Stromal cell of bone marrow (primary cell): ENCODE data around the gene DQX1.

Source experiments
- DNase-seq: peaks from one replicate; pipeline ENCODE4 v3.0.0-alpha.2; 2012; ENCODE audit warnings: low read depth

Gene DQX1

DNA sequence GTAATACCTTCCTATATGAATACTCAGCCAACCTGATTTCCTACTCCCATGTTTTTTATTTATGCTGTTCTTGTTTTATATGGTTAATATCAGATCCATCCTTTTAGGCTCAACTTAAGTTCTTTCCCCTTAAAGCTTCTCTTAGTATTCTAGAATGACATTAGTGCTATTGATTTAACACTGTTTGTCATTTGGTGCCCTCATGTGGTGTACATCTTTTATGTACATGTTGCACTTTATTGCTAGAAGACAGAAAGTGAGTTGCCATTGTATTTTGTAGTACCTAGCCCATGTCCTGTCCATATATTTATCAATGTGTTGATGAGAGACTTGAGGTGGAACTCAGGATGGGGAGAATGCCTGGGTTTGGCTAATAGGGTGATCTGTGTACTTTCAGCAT is 6.2 kb upstream of the DQX1 start:
- DNase-seq = no peak

DNA sequence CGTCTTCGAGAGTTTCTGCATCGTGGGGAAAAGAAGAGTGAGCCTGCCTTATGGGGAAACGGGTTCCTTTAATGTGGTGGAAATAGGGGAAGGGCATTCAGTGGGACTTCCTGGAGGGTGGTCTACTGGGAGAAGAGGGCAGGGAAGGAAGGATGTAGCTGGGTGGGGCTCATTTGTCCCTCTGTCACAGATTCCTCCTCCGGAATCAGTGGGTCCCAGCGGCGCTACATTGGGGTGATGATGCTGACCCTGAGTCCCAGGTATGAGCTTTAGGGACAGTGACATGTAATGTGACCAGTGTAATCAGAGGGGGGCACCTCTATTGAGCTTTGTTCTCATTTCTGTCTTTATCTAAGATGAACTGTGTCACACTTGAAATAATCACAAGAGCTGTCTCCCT is 5.6 kb upstream of the DQX1 start:
- no peak for DNase-seq

DNA sequence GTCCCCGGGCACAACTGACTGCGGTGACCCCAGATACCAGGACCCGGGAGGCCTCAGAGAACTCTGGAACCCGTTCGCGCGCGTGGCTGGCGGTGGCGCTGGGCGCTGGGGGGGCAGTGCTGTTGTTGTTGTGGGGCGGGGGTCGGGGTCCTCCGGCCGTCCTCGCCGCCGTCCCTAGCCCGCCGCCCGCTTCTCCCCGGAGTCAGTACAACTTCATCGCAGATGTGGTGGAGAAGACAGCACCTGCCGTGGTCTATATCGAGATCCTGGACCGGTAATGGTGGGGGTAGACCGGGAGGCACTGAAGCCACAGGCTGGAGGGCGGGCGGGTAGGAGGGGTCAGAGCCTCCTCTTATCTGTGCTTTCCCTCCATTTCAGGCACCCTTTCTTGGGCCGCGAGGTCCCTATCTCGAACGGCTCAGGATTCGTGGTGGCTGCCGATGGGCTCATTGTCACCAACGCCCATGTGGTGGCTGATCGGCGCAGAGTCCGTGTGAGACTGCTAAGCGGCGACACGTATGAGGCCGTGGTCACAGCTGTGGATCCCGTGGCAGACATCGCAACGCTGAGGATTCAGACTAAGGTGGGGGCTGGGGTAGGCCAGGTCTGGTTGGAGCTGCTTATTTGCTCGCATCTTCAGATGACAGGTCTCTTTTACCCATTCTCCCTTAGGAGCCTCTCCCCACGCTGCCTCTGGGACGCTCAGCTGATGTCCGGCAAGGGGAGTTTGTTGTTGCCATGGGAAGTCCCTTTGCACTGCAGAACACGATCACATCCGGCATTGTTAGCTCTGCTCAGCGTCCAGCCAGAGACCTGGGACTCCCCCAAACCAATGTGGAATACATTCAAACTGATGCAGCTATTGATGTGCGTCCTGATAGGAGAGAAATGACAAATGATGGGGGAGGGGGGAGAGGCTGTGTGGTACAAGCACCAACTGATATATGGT is 4.5 kb upstream of the DQX1 start:
- DNase-seq = no peak

DNA sequence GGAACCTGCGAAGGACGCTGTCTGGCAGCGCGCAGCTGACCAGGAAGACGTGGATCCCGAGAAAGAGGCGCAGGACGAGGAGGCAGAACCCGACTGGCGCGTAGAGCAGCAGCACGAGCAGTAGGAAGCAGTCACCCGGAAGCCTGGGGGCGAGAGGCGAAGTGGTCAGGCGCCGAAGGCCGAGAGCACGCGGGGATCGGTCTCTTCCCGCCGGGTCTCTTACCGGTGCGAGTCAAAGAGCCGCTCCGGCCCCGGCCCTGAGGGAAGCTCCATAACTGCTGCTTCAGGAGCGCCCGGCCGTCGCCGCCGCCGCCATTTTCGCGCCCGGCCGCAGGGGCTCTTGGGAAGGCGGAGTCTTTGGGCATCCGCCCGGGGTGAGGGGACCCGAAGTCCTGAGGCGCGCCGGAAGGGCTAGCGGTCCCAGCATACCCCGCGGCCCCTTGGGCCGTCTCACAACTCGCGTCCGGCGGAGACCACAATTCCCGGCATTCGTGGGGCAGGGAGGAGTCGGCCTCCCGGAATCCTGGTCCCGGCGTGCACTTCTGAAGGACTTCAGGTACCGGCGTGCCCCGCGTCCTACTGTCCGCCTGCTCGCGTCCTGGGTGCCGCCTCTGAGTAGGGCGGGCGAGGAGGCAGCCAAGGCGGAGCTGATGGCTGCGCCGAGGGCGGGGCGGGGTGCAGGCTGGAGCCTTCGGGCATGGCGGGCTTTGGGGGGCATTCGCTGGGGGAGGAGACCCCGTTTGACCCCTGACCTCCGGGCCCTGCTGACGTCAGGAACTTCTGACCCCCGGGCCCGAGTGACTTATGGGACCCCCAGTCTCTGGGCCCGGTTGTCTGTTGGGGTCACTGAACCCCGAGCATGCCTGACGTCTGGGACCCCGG is 3.6 kb upstream of the DQX1 start, which contains the start of the genes AUP1 and HTRA2:
AUP1 (minus strand) TSS at position 350 of the 882 bp plus-strand sequence; CDS start at position 273, 77 bp downstream.
HTRA2 (plus strand) TSS at position 577 of the 882 bp plus-strand sequence; CDS start at position 651, 74 bp downstream.
- peak; percentile 99 for DNase-seq

DNA sequence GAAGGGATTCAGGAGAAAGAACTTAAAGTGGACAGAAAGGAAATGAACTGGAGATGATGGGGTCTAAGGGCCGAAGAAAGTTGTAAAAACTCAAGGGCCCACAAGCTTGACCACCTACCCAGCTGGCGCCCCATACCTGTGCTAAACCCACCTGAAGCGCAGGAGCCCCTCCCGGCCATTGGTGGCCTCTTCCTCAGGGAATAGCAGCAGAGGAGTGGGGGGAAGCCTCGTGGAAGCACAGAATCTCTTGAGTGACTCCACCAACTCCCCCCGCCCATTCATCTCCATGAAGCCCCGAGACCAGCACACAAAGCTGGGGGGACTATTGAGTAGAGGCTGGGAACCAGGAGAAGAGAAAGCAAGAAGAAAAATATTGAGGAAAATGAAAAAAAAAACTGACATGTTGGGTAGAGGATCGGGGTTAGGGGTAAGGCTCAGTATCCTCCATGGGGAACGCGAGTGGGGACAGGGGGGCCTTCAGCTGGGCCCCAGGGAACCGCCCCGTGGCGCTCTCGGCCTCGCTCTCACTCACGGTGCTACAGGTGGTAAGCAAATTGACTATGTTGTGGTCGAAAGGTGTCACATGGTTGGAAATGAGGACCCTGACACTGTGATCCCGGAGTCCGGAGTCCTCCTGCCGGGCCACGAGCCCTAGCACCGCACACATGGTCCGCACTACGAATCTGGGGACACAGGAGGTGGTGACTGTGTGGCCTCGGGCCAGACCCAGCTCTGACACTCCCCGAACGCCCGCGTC is 2.7 kb upstream of the DQX1 start:
- no peak for DNase-seq

DNA sequence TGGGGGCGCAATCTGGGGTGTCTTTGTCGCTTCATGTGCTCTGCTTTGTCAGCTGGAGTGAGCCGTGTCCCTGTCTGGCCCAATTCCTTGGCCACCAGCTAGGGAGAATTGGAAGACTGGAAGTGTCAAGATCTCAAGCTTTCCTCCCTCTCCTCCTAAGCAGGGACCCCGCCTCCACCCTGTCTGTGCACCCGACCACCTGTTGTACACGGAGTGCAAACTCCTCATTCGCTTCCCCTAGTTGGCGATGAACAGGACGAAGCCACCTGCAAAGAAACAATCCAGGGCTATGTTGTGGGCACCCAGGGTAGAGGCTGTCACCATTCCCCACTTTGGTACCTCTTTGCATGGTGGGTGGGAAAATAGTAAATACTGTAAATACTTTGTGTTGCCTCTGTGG is 1.7 kb upstream of the DQX1 start:
- no peak for DNase-seq

DNA sequence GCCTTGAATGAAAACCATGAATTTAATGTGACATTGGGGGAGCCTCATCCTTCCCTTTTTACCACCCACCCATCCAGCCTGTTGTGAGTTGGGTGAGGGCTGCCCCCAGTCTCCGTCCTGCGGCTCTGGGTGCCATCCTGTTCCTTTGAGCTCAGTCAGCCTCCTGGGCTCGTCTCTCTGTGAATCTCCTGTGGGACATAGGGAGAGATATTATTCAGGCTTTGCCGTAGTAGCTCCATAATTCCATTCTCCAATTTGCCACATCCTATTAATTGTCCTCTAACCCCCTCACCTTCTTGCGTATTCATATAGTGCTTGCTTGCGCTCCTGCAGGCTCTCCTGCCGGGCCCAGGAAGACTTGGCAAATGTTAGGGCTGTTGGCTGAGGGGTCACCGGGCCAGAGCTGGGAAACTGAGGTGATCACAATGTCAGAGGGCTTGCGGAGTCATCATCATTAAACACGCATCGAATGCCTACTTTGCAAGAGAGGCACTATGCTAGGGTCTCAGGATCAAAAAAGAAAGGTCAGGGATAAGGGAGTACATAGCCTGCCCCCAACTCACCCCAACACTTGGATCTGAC is 709 bp upstream of the DQX1 start:
- DNase-seq = no peak

DNA sequence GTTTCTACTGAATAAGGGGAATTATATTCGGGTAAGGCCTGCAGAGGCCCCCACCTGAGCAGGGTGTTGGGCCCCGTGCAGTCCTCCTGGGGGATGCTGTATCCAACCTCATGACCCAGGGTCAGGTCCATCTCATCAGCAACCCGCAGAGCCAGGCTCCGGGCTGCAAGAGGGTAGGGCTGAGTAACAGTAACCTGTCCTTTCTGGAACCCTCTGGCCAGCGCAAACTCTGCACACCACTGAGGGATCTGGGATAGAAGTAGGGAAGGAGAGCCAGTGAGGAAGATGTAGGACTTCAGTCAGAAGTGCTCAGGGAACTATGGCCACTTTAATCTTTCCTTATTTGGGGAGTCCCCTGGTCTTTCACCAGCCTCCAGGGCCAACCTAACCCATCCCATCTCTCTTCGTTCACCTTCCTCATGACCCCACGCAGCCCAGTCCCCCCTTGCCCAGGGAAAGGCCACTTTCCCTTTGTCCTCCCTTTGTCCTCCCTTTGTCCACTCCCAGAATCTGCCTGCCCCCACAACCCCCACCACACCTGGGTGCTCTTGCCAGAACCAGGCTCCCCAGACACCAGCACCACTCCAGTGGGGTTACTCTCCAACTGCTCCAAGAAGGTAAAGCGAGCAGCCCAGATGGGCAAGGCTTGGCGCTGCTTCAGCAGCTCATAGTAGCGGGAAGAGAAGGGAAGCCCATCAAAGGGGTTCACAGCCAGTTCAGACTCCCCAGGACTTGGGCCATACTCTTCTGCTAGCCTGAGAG is 895 bp downstream of the DQX1 start:
- DNase-seq = no peak

DNA sequence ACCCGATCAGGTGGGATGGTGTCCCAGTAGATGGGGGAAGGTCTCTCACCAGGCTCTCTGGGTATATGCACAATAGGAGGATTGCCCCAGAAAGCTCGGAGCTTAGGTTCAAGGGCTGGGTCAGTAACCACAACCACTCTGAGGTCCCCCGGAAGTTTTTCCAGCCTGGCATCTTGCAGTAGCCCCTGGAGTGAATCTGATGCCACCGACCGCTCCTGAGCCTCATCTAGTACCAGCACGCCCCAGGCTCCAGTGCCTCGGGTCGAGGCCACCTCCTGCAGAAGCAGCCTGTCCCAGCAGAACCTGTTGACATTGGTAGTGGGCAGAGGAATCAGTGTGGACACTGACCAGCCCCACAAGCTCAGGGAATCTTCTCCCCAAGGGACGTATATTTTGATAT is 2.0 kb downstream of the DQX1 start:
- no peak for DNase-seq

DNA sequence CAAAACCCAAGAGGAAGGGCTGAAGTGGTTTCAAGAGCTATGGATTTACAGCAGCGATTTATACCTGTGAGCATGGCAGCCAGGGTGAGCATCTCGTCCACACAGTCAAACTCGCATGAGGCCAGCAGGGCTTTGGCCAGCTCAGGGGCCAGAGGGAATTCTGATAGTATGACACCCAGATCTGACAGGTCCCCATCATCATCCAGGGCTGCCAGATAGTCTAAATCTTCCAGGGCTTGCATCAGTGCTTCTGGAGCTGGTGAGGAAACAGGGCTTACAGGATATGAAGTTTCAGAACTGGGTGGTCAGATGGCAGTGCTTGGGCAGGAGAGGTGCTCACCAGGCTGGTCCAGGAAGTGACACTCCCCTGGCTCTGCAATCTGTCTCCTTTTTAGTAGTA is 3.5 kb downstream of the DQX1 start:
- DNase-seq = no peak

DNA sequence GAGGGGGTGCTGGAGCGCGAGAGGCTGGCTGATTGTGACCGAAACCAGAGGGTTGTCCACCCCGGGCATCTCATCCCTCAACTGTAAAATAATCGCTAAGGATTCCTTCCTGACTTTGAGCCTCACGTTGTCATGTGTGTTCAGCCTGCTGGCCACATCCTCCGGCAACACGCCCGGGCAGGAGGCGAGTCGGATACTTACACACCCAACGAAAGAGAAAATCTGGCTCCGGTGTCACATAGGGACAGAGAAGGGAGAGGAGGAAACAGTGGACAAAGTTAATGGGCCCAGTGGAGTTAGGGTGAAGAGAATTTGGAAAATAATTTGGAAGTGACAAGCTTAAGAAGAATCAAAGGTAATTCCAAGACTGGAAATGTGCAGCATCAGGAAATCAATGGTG is 9.4 kb downstream of the DQX1 start:
- DNase-seq = no peak

DNA sequence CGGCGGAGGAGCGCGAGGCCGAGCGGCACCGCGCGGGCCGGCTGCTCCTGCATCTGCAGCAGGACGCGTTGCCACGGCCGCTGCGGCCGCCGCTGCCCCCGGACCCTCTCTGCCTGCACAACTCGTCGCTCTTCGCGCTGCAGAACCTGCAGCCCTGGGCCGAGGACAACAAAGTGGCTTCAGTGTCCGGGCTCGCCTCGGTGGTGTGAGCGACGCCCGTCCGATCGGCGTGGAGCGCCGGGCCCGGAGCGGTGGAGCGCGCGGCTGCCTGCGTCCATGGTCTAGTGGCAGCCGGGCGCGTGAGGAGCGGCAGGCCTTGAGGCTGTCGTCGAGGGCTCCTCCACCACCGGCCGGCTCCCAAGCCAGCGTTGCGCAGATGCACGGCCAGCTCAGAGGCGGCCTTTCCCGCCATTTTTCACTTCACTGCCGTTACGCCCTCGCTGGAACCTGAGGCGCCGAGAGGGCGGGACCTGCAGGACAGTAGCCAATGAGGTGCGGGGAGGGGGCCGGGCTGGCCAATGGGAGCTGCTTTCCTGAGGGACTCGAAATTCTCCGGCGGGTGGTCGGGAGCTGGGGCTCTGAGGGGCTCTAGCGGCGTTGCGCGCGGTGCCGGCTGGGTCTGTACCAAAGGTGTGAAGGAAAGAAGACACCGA is 9.9 kb downstream of the DQX1 start:
- DNase-seq = no peak

DNA sequence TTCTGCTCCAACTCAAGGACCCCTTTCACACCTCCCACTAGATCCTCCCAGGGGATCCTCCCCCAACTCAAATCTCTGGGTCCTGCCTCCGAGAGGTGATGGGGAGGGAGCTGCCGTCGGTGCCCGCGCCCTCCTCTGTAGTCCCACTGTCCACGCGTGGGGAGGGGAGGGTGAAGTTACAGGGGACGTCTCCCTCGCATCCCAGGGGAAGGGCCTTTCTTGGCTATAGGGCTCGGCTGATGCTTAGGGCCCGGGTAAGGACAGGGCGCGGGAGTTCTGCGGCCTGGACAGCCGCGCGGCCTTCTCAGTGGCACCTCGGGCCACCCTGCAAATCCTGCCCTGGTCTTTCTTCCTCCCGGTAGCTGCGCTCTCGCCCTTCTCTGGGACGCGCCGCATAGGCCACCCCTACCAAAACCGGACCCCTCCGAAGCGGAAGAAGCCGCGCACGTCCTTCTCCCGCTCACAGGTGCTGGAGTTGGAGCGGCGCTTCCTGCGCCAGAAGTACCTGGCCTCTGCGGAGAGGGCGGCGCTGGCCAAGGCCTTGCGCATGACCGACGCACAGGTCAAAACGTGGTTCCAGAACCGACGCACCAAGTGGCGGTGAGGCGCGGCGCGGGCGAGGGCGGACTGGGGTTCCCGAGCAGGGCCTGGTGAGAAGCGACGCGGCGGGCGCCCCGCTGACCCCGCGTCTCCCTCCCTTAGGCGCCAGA is 10.6 kb downstream of the DQX1 start:
- DNase-seq = no peak

DNA sequence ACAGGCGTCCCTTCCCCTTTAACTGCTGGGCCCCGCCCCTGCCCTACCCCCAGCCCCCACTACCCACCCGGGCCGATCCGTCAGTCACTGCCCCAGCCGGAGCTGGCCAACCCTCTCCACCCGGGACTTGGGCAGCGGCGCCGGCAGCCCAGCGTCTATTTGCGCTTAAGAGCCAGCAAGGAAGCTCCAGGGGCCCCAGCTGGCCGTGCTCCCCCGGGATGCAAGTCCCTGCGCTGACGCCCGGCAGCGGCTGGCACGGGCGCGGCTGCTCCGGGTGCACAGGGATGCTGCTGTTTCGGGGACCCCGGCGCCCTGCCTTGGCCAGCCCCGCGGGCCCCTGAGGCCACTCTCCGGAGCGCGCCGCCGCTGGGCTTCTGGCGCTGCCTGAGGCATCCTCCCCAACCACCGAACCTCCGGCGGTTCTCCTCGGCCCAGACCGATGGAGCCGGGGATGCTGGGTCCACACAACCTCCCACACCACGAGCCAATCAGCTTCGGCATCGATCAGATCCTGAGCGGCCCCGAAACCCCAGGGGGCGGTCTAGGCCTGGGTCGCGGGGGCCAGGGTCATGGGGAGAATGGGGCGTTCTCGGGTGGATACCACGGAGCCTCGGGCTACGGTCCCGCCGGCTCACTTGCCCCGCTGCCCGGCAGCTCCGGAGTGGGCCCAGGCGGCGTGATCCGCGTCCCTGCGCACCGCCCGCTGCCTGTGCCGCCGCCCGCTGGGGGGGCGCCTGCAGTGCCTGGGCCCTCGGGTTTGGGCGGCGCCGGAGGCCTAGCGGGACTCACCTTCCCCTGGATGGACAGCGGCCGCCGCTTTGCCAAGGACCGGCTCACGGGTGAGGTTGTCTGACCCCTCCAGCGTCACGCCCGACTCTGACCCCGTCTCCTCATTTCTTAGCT is 11.4 kb downstream of the DQX1 start, which contains the start of gene TLX2:
TLX2 (plus strand) TSS at position 83 of the 903 bp plus-strand sequence; CDS start at position 440, 357 bp downstream.
- no peak for DNase-seq

DNA sequence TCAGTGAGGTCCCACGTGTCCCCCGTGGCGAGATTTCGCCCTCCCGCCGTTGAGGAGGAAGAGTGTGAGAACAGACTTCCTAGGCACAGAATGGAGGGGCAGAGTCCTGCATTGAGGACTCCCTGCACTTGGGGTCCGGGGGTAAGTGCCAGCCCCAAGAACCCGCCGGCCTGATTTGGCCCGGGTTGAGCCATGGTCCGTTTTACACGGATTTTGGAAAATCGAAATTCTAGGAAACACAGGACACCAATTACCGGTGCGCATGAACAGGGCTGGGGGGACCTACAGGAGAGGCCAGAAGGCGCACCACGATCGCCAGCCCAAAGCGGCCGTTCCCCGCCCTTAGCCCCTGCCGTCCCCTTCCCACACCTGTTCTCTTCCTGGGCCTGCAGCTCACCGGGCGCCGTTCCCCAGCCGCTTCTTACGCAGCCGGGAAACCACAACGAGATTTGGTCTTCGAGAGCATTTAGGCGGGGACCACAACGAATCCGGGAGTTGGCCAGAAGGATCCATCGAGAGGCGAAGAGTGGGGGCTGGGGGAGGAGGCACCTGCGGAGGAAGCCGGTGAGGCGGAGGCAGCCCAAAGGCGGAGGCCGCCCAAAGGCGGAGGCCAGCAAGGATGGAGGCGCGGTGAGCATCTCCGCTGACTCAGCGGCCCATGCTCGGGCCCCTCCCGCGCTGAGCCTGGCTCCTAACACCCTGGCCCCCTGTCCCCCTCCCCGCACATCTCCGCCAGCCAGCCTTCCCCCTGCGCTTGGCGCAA is 12.2 kb downstream of the DQX1 start:
- no peak for DNase-seq

DNA sequence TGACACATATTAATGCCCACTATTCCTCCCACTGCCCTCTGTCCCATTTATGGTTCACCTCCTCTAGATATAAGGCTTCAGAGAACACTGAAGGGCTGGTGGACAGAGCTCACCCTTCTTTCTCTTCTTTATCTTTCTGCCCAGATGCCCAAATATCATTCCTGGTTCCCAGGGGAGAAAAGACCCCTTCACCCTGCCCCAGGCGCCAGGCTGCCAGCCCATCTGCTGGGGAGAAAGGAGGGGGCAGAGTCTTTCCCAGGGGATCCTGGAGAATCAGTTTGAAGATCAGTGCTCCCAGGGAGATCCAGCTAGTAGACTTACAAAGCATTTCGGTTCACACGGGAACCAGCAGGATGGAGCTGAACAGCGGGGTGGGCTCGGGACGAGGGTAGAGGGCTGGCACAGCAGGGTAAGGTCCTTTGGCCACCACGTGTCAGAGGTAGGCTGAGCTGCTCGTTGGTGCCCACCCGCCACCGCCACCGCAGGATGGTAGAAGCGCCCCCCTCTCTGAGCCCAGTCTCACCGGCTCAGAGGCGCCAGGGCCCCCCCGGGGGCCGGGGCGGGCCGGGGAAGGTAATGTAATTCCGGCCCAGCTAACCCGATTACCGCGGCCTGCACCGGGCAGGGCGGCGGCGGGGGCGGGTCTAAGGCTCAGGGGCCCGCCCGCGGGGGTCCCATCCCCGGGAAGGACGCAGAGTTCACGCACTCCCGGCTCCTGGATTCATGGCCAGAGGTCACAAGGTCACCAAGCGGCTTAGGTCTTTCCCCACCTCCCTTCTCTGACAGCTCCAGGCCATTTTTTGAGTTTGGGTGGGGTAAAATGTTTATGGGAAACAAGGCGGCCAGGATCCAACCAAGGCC is 13.1 kb downstream of the DQX1 start:
- DNase-seq = no peak
